ENCODE measurements around the gene PTX3.

Gene PTX3

GRCh38 chr3:157459706-157460105, 23.1 kb downstream of the PTX3 start:
- no peak overlapping the region for H3K9ac ChIP-seq (ENCODE audit: low read depth, low read length)
- H3K4me1 ChIP-seq (ENCODE audit: insufficient read depth, low read length): no peaks in the 10 kb centered on the region
- no peak overlapping the region for H3K27ac ChIP-seq (ENCODE audit: low read length)
- H3K27me3 ChIP-seq (ENCODE audit: insufficient read depth, low read length): no peaks in the 10 kb centered on the region
- H3K9me3 ChIP-seq (ENCODE audit: insufficient read depth, low read depth, low read length): no peaks in the 10 kb centered on the region
- no peaks in the 10 kb centered on the region for H3K36me3 ChIP-seq (ENCODE audit: insufficient read depth, low read depth, low read length)
- H3K4me3 ChIP-seq (ENCODE audit: low read length): no peak overlapping the region

- Histone ChIP-seq H3K27me3 (ENCODE audit: insufficient read depth, low read length) (no peaks in the 10 kb centered on the region), H3K9me3 (ENCODE audit: insufficient read depth, low read depth, low read length) (no peaks in the 10 kb centered on the region), H3K4me3 (ENCODE audit: low read length) (no peak overlapping the region), H3K4me1 (ENCODE audit: insufficient read depth, low read length) (no peaks in the 10 kb centered on the region), H3K27ac (ENCODE audit: low read length) (no peak overlapping the region), H3K36me3 (ENCODE audit: insufficient read depth, low read depth, low read length) (no peaks in the 10 kb centered on the region), H3K9ac (ENCODE audit: low read depth, low read length) (no peak overlapping the region)
Measured at GRCh38 chr3:157460253-157460652, 23.6 kb downstream of the PTX3 start.

- Histone ChIP-seq H3K4me3 (ENCODE audit: low read length) (no peak overlapping the region), H3K4me1 (ENCODE audit: insufficient read depth, low read length) (no peaks in the 10 kb centered on the region), H3K9me3 (ENCODE audit: insufficient read depth, low read depth, low read length) (no peaks in the 10 kb centered on the region), H3K27ac (ENCODE audit: low read length) (no peak overlapping the region), H3K36me3 (ENCODE audit: insufficient read depth, low read depth, low read length) (no peaks in the 10 kb centered on the region), H3K9ac (ENCODE audit: low read depth, low read length) (no peak overlapping the region), H3K27me3 (ENCODE audit: insufficient read depth, low read length) (no peaks in the 10 kb centered on the region)
Measured at GRCh38 chr3:157463816-157464215, 27.2 kb downstream of the PTX3 start.

DNA sequence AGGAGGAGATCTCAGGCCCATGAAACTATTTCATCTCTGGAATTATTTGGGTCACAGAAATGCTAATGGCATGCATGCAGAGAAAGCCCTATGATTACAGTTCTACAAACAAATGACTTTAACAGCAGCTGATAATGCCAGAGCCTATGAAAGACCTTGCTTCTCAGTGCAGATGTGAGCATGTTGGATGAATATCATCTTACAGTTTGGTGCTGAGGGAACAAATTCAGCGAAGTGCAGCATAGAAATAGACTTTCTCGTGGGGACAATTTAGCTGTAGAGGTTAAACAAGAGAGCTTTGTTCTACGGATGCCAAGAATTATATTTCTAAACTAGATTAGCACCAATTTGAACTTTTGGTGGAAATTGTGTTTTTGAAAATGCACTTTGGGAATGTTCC, 27.7 kb downstream of the PTX3 start:
- H3K9ac ChIP-seq (ENCODE audit: low read depth, low read length): no peak overlapping the region
- no peak overlapping the region for H3K27ac ChIP-seq (ENCODE audit: low read length)
- H3K36me3 ChIP-seq (ENCODE audit: insufficient read depth, low read depth, low read length): no peaks in the 10 kb centered on the region
- H3K4me3 ChIP-seq (ENCODE audit: low read length): no peak overlapping the region
- H3K27me3 ChIP-seq (ENCODE audit: insufficient read depth, low read length): no peaks in the 10 kb centered on the region
- no peaks in the 10 kb centered on the region for H3K4me1 ChIP-seq (ENCODE audit: insufficient read depth, low read length)
- H3K9me3 ChIP-seq (ENCODE audit: insufficient read depth, low read depth, low read length): no peaks in the 10 kb centered on the region

GRCh38 chr3:157465741-157466140, 29.1 kb downstream of the PTX3 start:
- Histone ChIP-seq H3K27ac (ENCODE audit: low read length) (no peak overlapping the region), H3K36me3 (ENCODE audit: insufficient read depth, low read depth, low read length) (no peaks in the 10 kb centered on the region), H3K4me1 (ENCODE audit: insufficient read depth, low read length) (no peaks in the 10 kb centered on the region), H3K9me3 (ENCODE audit: insufficient read depth, low read depth, low read length) (no peaks in the 10 kb centered on the region), H3K4me3 (ENCODE audit: low read length) (no peak overlapping the region), H3K27me3 (ENCODE audit: insufficient read depth, low read length) (no peaks in the 10 kb centered on the region), H3K9ac (ENCODE audit: low read depth, low read length) (no peak overlapping the region)

DNA sequence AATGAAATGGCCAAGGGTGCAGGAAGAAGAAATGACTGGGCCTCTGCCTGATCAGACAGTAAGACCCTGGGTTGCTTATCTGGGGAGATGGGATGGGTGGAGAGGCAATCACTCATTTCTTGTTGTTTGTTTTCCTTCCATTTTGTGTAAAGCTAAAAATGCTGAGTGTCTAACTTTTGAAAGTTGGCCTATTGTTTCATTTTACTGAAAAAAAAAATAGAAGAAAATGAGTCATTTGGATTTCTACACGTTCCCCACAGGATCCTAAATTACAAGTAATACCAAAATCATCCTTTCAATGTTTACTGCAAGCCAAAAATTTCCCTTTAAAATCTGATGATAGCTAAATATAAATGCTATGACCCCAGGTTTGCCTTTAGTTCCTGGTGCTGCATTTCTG, 30.6 kb downstream of the PTX3 start:
- Histone ChIP-seq H3K27me3 (ENCODE audit: insufficient read depth, low read length) (no peaks in the 10 kb centered on the region), H3K9me3 (ENCODE audit: insufficient read depth, low read depth, low read length) (no peaks in the 10 kb centered on the region), H3K36me3 (ENCODE audit: insufficient read depth, low read depth, low read length) (no peaks in the 10 kb centered on the region), H3K4me3 (ENCODE audit: low read length) (no peak overlapping the region), H3K9ac (ENCODE audit: low read depth, low read length) (no peak overlapping the region), H3K4me1 (ENCODE audit: insufficient read depth, low read length) (no peaks in the 10 kb centered on the region), H3K27ac (ENCODE audit: low read length) (no peak overlapping the region)

GRCh38 chr3:157469561-157470294, 33.1 kb downstream of the PTX3 start:
- no peaks in the 10 kb centered on the region for H3K4me1 ChIP-seq (ENCODE audit: insufficient read depth, low read length)
- H3K4me3 ChIP-seq (ENCODE audit: low read length): no peak overlapping the region
- no peaks in the 10 kb centered on the region for H3K9me3 ChIP-seq (ENCODE audit: insufficient read depth, low read depth, low read length)
- H3K27ac ChIP-seq (ENCODE audit: low read length): no peak overlapping the region
- H3K9ac ChIP-seq (ENCODE audit: low read depth, low read length): no peak overlapping the region
- H3K27me3 ChIP-seq (ENCODE audit: insufficient read depth, low read length): no peaks in the 10 kb centered on the region
- H3K36me3 ChIP-seq (ENCODE audit: insufficient read depth, low read depth, low read length): no peaks in the 10 kb centered on the region

DNA sequence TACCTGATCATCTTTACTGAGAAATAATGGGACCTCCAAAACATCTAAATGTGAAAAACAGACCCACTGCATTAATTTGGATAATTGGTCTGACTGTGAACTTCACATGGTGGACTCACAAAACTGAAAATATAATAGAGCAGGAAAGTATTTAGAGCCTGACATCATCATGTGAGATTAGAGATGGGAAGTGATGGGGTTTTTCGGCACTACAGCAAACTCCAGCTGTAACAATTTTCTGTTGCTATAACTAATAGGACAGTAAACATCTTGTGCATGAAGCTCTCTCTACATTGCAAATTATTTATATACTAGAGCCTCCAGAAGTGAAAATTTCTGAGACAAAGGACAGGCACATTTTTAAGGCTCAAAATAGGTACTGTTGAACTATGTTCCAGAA, 34.4 kb downstream of the PTX3 start:
- no peaks in the 10 kb centered on the region for H3K27me3 ChIP-seq (ENCODE audit: insufficient read depth, low read length)
- H3K4me1 ChIP-seq (ENCODE audit: insufficient read depth, low read length): no peaks in the 10 kb centered on the region
- H3K36me3 ChIP-seq (ENCODE audit: insufficient read depth, low read depth, low read length): no peaks in the 10 kb centered on the region
- H3K9me3 ChIP-seq (ENCODE audit: insufficient read depth, low read depth, low read length): no peaks in the 10 kb centered on the region
- H3K4me3 ChIP-seq (ENCODE audit: low read length): no peak overlapping the region
- H3K9ac ChIP-seq (ENCODE audit: low read depth, low read length): no peak overlapping the region
- H3K27ac ChIP-seq (ENCODE audit: low read length): no peak overlapping the region

GRCh38 chr3:157472648-157473047, 36.0 kb downstream of the PTX3 start:
- Histone ChIP-seq H3K27me3 (ENCODE audit: insufficient read depth, low read length) (no peaks in the 10 kb centered on the region), H3K4me3 (ENCODE audit: low read length) (no peak overlapping the region), H3K9ac (ENCODE audit: low read depth, low read length) (no peak overlapping the region), H3K36me3 (ENCODE audit: insufficient read depth, low read depth, low read length) (no peaks in the 10 kb centered on the region), H3K9me3 (ENCODE audit: insufficient read depth, low read depth, low read length) (no peaks in the 10 kb centered on the region), H3K27ac (ENCODE audit: low read length) (no peak overlapping the region), H3K4me1 (ENCODE audit: insufficient read depth, low read length) (no peaks in the 10 kb centered on the region)

DNA sequence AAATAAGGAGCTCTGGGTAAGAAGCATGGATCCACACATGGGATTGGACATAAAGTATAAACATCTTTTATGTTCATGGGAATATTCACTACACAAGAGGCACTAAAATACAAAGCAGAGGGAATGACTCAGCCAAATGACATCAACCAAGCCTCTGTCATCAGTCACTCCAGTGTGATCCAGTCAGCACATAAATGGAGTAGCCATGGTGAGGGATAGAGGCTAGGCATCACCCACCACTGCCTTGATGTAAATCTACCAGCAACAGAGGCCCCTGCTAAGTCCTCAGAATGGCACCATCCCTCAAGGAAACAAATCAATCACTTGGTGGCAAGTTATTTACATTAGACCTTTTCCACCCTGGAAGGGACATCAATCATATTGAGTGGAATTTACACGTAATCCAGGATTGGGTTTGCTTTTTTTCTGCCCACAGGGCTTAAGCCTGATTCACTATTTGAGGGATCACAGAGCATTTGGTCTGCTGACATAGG, 39.3 kb downstream of the PTX3 start:
- no peak overlapping the region for H3K27ac ChIP-seq (ENCODE audit: low read length)
- H3K4me3 ChIP-seq (ENCODE audit: low read length): no peak overlapping the region
- no peaks in the 10 kb centered on the region for H3K9me3 ChIP-seq (ENCODE audit: insufficient read depth, low read depth, low read length)
- H3K4me1 ChIP-seq (ENCODE audit: insufficient read depth, low read length): no peaks in the 10 kb centered on the region
- H3K27me3 ChIP-seq (ENCODE audit: insufficient read depth, low read length): no peaks in the 10 kb centered on the region
- H3K9ac ChIP-seq (ENCODE audit: low read depth, low read length): no peak overlapping the region
- H3K36me3 ChIP-seq (ENCODE audit: insufficient read depth, low read depth, low read length): no peaks in the 10 kb centered on the region

GRCh38 chr3:157477441-157477840, 40.8 kb downstream of the PTX3 start:
- H3K4me1 ChIP-seq (ENCODE audit: insufficient read depth, low read length): no peaks in the 10 kb centered on the region
- H3K27ac ChIP-seq (ENCODE audit: low read length): no peak overlapping the region
- no peaks in the 10 kb centered on the region for H3K36me3 ChIP-seq (ENCODE audit: insufficient read depth, low read depth, low read length)
- H3K4me3 ChIP-seq (ENCODE audit: low read length): no peak overlapping the region
- H3K9me3 ChIP-seq (ENCODE audit: insufficient read depth, low read depth, low read length): peaks cover 7% of the 10 kb centered on the region; the same call in 1 of the 2 replicates
- H3K9ac ChIP-seq (ENCODE audit: low read depth, low read length): no peak overlapping the region
- no peaks in the 10 kb centered on the region for H3K27me3 ChIP-seq (ENCODE audit: insufficient read depth, low read length)

GRCh38 chr3:157479464-157480243, 43.0 kb downstream of the PTX3 start:
- Histone ChIP-seq H3K9me3 (ENCODE audit: insufficient read depth, low read depth, low read length) (peaks cover 7% of the 10 kb centered on the region; the same call in 1 of the 2 replicates), H3K4me3 (ENCODE audit: low read length) (no peak overlapping the region), H3K27me3 (ENCODE audit: insufficient read depth, low read length) (no peaks in the 10 kb centered on the region), H3K36me3 (ENCODE audit: insufficient read depth, low read depth, low read length) (no peaks in the 10 kb centered on the region), H3K4me1 (ENCODE audit: insufficient read depth, low read length) (no peaks in the 10 kb centered on the region), H3K27ac (ENCODE audit: low read length) (no peak overlapping the region), H3K9ac (ENCODE audit: low read depth, low read length) (no peak overlapping the region)
